ENCODE data around the gene TRIM40. TPM values are rescaled to one million over a fixed set of nuclear protein-coding genes. Genes with fewer than 3 reads are reported as not detected.

TRIM40 gene
- total RNA-seq, 4 donors from 2014 or later = 0.40 to 14.8 (median 7.0) TPM

GRCh38 chr6:30192076-30192475 is 56.1 kb downstream of the TRIM40 start:
- 92 to 100% methylated on average over 1 to 7 of the region's 7 CpGs for WGBS, 2 donors (ENCODE audit: low coverage in 1 of 2)
- H3K4me3 ChIP-seq = no peak overlapping the region
- no peaks in the 10 kb centered on the region for H3K4me1 ChIP-seq
- H3K27me3 ChIP-seq = no peaks in the 10 kb centered on the region
- H3K27ac ChIP-seq = no peak overlapping the region
- intact Hi-C loops (cut with DNase I; ENCODE audit: low total_unique reads) (no loop called here), in situ Hi-C loops (cut with MboI; ENCODE audit: low pct_ligation_motif_present in 1 of 4, low pct_unique_long_range_greater_than_20kb in 1 of 4, low sequenced_read_pairs in 3 of 4) (loop anchor here in 1 of 4 donors (25.0 kb wide), 1 partner anchor 330 kb away; no protein-coding TSS in a partner anchor)
- no peak for TF ChIP-seq EP300 (IDR thresholded peaks at IDR 0.05; ENCODE audit: low read depth)
- TF ChIP-seq CTCF (IDR thresholded peaks at IDR 0.05) = no peak
- no peak for TF ChIP-seq POLR2A (IDR thresholded peaks at IDR 0.05)
- no peak for TF ChIP-seq POLR2AphosphoS5 (IDR thresholded peaks at IDR 0.05)
- peaks cover 0 to 64% (median 14%) of the 10 kb centered on the region in 4 donors for H3K36me3 ChIP-seq
- DNase-seq = no peak
- no peaks in the 10 kb centered on the region for H3K9me3 ChIP-seq

GRCh38 chr6:30194797-30195690 is 59.1 kb downstream of the TRIM40 start:
- Histone ChIP-seq H3K36me3 (peaks cover 0 to 65% (median 16%) of the 10 kb centered on the region in 4 donors), H3K9me3 (no peaks in the 10 kb centered on the region), H3K4me3 (no peak overlapping the region), H3K27ac (no peak overlapping the region), H3K4me1 (no peaks in the 10 kb centered on the region), H3K27me3 (no peaks in the 10 kb centered on the region)
- WGBS, 2 donors (ENCODE audit: low coverage in 1 of 2) = 94% methylated on average over 8 of the region's 8 CpGs; no CpG with 5 or more reads in 1 of the 2 donors
- intact Hi-C loops (cut with DNase I; ENCODE audit: low total_unique reads) (no loop called here), in situ Hi-C loops (cut with MboI; ENCODE audit: low pct_ligation_motif_present in 1 of 4, low pct_unique_long_range_greater_than_20kb in 1 of 4, low sequenced_read_pairs in 3 of 4) (loop anchor here in 1 of 4 donors (25.0 kb wide), 1 partner anchor 333 kb away; no protein-coding TSS in a partner anchor)
- TF ChIP-seq CTCF (IDR thresholded peaks at IDR 0.05) (no peak), POLR2A (IDR thresholded peaks at IDR 0.05) (no peak), POLR2AphosphoS5 (IDR thresholded peaks at IDR 0.05) (no peak), EP300 (IDR thresholded peaks at IDR 0.05; ENCODE audit: low read depth) (no peak)
- DNase-seq = no peak

GRCh38 chr6:30195951-30196350 is 60.0 kb downstream of the TRIM40 start:
- DNase-seq = no peak
- intact Hi-C loops (cut with DNase I; ENCODE audit: low total_unique reads) (no loop called here), in situ Hi-C loops (cut with MboI; ENCODE audit: low pct_ligation_motif_present in 1 of 4, low pct_unique_long_range_greater_than_20kb in 1 of 4, low sequenced_read_pairs in 3 of 4) (loop anchor here in 1 of 4 donors (25.0 kb wide), 1 partner anchor 334 kb away; no protein-coding TSS in a partner anchor)
- TF ChIP-seq EP300 (IDR thresholded peaks at IDR 0.05; ENCODE audit: low read depth) (no peak), POLR2A (IDR thresholded peaks at IDR 0.05) (no peak), CTCF (IDR thresholded peaks at IDR 0.05) (no peak), POLR2AphosphoS5 (IDR thresholded peaks at IDR 0.05) (no peak)
- H3K36me3 ChIP-seq = peaks cover 0 to 62% (median 15%) of the 10 kb centered on the region in 4 donors
- no peaks in the 10 kb centered on the region for H3K9me3 ChIP-seq
- 89 to 100% methylated on average over 1 of the region's 1 CpG for WGBS, 2 donors (ENCODE audit: low coverage in 1 of 2)
- no peaks in the 10 kb centered on the region for H3K27me3 ChIP-seq
- peaks cover 0 to 6% (median 2%) of the 10 kb centered on the region in 4 donors for H3K4me1 ChIP-seq
- no peak overlapping the region for H3K27ac ChIP-seq
- no peak overlapping the region for H3K4me3 ChIP-seq

- in situ Hi-C loops (cut with MboI; ENCODE audit: low pct_ligation_motif_present in 1 of 4, low pct_unique_long_range_greater_than_20kb in 1 of 4, low sequenced_read_pairs in 3 of 4) (loop anchor here in 1 of 4 donors (25.0 kb wide), 1 partner anchor 334 kb away; no protein-coding TSS in a partner anchor), intact Hi-C loops (cut with DNase I; ENCODE audit: low total_unique reads) (no loop called here)
- WGBS, 2 donors (ENCODE audit: low coverage in 1 of 2) = 97 to 100% methylated on average over 2 to 12 of the region's 12 CpGs
- no peak overlapping the region for H3K27ac ChIP-seq
- H3K9me3 ChIP-seq = no peaks in the 10 kb centered on the region
- H3K4me3 ChIP-seq = no peak overlapping the region
- H3K4me1 ChIP-seq = peaks cover 0 to 10% (median 6%) of the 10 kb centered on the region in 4 donors
- no peak for DNase-seq
- no peaks in the 10 kb centered on the region for H3K27me3 ChIP-seq
- TF ChIP-seq POLR2AphosphoS5 (IDR thresholded peaks at IDR 0.05) (no peak), CTCF (IDR thresholded peaks at IDR 0.05) (no peak)
- H3K36me3 ChIP-seq = peaks cover 0 to 60% (median 15%) of the 10 kb centered on the region in 4 donors
Observed at GRCh38 chr6:30196376-30196775, 60.4 kb downstream of the TRIM40 start.
